Forelimb muscle (tissue), 1 donor: Measurements from ENCODE around the gene HAS3. TPM values are rescaled to one million over a fixed set of nuclear protein-coding genes. Genes with fewer than 3 reads are reported as not detected.
"Not testable (repeated sequence)": the region's sequence is repeated elsewhere in the genome, so short reads cannot be mapped to it uniquely, and the experiment has no call there.

Source experiments
- DNase-seq: peaks from one replicate; pipeline ENCODE4 v3.0.0-alpha.2; 2013; ENCODE audit warnings: low read depth
- polyA plus RNA-seq: library from polyadenylated mRNA; unstranded; fragments of 120-200 nt; gene quantifications from one replicate; pipeline ENCODE4 v1.2.1, GENCODE V29; 2013; ENCODE audit not compliant: insufficient read length

The HAS3 gene, protein sequence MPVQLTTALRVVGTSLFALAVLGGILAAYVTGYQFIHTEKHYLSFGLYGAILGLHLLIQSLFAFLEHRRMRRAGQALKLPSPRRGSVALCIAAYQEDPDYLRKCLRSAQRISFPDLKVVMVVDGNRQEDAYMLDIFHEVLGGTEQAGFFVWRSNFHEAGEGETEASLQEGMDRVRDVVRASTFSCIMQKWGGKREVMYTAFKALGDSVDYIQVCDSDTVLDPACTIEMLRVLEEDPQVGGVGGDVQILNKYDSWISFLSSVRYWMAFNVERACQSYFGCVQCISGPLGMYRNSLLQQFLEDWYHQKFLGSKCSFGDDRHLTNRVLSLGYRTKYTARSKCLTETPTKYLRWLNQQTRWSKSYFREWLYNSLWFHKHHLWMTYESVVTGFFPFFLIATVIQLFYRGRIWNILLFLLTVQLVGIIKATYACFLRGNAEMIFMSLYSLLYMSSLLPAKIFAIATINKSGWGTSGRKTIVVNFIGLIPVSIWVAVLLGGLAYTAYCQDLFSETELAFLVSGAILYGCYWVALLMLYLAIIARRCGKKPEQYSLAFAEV
- 2.2 TPM for polyA plus RNA-seq

DNA sequence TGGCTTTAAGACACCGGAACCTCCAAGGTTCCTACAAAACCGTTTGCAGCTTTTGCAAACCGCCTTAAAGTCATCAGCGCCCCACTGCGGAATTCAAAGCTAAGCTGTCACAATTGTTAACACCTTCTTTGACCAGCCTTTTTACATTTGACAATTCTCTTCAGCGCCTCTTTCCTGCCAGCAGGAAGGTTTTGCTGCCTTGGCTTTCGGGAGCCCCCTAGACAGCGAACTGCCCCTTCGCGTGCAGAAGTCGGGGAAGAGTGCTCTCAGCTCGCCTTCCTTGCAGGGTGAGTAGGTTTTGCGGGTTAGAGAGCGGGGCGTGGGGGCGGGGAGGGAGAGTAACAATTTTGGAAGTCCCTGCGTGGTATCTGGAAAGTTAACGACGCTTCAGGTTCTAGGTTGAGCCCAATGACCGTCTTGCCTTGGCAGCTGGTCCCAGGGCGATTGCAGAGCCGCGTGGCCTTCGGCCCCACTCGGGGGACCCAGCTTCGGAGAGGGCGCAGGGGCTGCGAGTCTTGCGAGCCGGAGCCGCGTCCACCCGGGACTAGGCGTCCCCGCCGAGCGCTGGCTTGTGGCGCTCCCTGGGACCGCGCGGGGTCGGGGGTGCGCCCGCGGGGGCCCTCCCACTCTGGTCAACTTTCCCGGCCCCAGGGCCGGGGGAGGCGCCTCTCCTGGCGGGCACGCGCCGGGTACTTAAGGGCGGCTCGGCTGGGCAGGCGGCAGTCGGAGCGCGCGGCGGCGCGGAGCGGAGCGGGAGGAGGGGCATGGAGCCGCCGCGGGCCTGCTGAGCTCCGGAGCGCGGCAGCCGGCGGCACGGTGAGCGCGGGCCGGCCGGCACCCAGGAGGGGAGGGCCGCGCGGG lies at the start of gene HAS3:
HAS3 (plus strand) TSS at position 153 of the 861 bp plus-strand sequence. CDS start 3,743 bp downstream, outside the sequence.
- DNase-seq: no peak

DNA sequence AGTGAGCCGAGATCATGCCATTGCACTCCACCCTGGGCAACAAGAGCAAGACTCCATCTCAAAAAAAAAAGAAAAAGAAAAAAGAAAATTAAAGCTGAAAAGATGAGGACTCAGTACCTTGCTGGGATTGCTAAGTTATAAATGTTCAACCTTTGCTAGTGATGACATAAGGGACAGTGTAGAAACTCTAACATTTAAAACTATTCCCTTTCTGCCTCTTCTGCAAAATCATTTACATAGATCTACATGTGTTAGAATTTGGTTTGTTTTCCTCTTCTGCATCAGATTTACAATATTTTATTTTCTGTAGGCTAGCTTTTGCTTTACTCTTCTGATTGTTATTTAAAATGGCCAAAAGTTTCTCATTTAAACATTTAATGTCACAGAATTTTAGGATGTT lies 49.5 kb upstream of the HAS3 start:
- DNase-seq: no peak

DNA sequence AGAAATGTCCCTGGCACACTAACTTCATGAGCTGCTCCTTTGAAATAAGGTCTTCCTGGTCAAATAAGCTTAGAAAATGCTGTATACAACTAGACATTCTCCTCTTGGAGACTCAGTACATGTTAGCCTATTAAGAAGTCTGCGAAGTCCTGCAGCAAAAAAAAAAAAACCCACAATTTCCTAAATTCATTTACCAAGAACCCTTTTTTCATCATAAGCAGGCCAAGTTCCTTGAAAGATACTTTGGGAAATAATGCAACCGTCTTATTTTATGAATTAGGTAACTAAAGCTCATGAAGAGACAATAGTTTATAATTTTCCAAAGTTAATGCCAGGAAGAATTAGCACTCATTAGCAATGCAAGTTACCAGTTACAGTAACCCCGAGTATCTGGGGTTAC lies 49.0 kb upstream of the HAS3 start:
- no peak for DNase-seq

DNA sequence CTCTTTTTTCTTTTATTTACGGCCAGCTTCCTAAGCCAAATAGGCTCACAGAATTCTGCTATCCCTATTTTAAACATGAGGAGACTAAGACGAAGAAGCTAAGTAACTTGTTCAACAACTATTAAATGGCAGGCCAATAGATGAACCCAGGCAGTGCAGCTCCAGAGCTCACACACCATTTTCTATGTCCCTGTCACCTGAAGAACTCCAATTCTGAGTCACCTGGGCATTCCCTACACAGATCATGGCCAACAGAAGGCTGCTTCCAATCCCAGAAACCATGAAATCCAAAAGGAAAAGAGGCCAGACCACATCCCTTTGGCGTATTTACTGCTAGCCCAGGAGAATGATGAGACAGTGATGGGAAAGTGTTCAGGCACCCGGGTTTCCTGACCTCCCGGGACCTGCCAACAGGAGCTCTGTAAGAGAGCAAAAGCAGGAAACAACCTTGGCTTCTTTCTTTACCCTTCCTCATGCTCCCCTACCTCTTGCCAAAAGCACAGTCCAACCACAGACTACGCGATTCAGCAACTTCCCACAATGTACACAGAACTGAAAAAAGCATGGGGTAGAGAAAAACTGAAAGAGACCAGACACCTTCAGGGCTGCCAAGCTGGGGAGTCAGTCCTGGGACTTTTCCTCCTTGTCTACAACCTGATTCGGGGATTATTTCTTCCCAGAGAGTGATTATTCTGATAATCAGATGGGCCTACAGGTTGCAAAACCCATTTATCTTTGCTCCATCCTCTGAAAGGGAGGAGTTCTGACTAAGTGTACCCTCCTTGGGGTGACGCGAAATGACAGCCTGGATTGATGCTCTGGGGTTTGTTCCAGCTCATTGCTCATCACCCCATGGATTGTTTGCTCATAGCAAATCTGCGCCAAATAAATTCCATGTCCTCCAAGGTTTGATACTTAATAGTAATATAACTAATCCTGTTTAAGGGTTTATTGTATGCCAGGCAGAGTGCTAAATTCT lies 47.8 kb upstream of the HAS3 start:
- DNase-seq: no peak

DNA sequence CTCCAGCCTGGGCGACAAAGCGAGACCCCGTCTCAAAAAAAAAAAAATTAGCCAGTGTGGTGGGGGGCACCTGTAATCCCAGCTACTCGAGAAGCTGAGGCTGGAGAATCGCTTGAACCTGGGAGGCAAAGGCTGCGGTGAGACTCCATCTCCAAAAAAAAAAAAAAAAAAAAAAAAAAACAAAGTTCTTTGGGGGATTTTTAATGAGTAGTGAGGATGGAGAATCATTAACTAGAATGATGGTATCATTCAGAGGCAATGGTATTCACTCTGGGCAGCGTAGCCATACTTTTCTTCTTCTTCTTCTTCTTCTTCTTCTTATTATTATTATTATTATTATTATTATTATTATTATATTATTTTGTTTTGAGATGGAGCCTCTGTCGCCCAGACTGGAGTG lies 42.0 kb upstream of the HAS3 start:
- not testable (repeated sequence) for DNase-seq

DNA sequence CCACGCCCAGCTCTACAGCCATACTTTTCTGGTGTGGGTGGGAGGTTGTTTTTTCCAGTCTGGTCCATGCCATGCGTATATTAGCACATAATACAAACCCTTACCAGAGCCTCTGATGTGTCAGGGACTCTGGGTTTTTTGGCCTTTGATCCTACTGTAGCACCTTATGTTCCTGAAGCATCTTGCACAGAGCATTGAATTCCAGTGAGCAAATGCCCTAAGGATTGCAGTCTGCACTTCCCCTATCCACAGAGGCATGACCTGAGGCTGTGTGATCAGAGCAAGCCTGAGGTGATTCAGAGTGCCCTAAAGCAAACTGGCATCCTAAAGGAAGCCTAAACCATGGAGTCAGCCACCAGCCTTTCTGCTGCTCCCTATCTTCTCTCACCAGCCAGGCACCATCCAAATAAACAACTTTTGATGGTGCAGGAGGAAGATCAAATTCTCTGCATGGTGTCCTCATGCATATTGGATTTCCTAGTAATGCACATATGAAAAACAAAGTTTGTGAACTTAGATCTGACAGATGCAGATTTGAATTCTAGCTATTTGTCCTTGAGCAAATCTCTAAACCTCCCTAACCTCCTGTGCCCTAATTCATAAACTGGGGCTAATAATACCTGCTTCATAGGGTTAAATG lies 41.2 kb upstream of the HAS3 start:
- DNase-seq: no peak

DNA sequence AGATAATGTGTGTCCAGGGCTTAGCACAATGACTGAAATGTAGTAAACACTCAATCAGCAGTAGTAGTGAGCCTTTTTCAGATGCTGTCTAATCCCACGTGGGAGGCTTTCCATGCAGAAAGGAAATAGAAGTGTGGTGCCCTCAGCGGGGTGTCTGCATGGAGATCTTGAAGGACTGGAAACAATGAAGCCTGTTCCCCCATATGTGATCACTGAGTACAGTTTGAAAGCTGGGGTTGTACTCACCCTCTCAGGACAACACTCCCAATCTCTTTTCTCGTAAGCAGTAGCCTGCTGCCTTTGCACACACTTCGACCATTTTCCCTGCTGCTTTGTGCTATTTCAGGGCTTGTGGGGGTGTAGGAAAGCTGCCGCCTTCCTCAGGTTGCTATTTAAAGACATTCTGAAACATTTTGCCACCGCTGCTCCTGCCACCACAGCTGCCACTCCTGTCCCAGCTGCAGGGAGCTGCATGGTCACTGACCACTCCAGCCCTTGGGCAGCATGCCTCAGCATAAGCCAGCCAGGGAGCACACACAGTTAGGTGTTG lies 40.6 kb upstream of the HAS3 start:
- DNase-seq: no peak

DNA sequence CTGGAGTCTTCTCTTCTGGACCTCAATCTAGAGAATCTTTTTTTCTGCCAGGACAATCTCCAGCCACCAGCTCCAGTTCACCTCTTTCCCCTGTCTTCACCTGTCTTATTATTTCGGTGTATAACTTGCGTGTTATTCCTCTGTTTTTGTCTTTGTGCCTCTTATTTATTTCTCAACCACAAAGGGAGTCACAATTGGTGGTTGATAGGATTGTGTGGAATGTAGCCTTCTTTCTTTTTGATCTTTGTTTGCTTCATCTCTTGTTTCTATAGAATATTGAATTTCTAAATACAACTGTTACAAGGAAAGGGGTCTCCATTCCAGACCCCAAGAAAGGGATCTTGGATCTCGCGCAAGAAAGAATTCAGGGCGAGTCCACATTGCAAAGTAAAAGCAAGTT lies 35.9 kb upstream of the HAS3 start:
- no peak for DNase-seq

DNA sequence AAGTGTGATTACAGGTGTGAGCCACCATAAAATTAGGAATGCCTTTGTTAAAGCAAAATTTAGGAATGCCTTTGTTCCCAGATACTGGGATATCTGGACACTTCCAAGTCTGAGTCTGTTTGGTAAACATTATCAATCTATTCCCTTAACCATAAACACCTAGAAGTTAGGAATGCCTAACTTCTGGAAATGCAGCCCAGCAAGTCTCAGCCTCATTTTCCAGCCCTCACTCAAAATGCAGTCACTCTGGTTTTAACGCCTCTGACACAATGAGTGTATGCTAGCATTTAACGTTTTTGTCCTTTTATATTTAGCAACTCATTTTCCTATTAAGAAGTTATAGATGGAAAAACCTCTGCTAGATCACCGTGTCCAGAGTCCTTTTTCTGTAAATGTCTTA lies 34.4 kb upstream of the HAS3 start:
- no peak for DNase-seq

DNA sequence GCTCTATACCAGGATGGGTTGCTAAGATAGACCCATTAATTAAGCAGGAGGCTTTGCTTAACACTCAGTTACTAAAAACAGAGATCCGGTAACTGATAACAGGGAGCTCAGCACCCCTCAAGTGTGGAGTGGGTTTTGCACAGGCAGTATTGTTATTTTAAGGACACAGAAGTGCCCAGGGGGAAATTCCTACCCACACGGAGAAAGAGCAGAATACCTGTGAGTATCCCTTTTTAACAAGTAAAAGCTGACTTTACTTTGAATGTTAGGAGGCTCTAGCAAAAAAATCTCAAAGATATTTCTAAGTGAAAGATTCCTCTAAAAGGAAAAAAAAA lies 32.8 kb upstream of the HAS3 start:
- DNase-seq: no peak

DNA sequence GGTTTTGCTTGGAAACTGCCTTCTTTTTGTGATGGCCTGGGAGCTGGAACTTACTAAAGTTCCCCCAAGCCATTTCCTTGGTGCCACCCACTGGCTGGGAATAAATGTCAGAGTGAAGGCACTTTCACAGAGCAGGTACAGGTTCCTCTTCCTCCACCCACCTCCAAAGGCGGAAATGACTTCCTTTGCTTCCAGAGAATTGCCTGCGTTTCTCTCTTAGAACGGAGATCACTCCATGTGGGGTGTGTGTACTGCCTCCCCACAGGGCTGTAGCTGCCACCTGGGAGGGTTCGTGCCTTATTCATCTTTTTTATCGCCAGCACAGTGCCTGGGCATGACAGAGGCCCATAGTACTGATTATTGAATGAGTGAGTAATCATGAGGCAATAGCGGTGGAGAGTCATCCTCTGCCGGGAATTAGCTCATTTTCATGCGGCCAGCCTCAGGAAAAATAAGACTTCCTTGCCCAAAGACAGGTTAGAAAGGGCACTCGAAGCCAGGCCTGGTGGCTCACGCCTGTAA lies 32.2 kb upstream of the HAS3 start:
- no peak for DNase-seq

DNA sequence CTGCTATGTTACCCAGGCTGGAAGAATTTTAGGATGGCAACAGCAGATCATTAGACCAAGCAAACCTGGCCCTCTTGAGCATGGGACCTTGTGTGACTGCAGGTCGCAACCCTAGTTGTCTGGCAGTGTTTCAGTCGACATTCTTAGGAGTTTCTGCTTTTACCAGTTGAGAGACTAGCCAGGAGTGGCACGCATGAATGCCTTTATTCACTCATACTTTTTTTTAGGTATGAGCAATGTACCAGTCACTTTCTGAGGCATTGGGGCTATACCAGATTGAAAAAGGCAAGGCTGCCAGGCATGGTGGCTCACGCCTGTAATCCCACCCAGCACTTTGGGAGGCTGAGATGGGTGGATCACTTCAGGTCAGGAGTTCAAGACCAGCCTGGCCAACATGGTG lies 28.2 kb upstream of the HAS3 start:
- no peak for DNase-seq

DNA sequence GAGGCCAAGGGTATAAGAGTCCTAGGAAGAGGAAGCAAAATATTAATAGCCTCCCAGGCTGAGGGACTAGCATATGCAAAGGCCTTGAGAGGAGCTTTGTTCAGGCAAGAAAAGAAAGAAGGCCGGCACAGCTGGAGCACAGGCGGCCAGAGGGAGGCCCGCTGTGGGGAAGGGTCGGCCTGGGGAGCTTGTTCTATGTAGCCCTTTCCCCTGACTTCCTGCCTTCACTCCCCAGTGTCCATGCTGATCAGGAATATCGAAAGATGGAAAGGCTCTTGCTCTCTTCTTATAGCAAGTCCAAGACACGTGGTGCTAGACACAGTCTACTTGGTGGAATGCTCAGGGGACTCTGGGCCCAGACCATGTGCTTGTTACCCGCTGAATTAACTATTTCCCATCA lies 27.4 kb upstream of the HAS3 start:
- DNase-seq: no peak

DNA sequence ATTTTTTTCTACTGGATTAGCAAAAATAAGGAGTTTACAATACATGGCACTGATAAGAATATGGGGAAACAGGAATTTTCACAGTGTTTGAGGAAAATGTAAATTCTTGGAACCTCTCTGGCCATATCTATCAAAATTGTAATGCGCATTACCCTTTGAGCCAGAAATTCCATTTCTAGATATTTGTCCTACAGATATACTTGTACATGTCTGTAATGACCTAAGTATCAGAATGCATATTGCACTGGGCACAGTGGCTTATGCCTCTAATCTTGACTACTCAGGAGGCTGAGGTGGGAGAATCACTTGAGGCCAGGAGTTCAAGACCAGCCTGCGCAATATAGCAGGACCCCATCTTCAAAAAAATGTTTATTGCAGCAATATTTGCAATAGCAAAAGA lies 25.8 kb upstream of the HAS3 start:
- no peak for DNase-seq

DNA sequence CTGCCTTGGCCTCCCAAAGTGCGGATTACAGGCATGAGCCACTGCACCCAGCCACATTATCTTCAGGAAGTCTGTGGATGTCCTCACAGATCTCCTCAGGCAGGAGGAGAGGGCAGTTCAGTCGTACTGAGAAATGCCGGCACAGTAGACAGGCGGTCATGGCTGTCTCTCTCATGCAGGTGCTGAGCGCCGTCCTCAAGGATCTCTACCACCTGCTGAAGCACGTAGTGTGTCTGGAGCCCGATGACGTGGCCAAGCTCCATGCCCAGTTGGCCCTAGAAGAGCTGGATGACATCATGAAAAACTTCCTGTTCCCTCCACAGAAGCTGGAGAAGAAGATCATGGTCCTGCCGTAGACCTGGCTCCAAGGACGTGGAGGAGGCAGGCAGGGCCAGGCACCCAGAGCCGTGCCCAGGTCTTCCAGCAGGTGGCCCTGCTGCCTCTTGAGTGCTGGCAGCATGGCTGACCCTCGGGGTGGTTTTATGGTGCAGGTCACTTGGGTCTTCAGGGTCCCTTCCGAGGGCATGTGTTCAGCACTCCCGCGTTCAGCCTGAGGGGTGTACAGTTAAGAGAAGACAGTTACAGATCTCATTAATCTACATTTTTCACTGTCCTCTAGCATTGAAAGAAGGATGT lies 22.0 kb upstream of the HAS3 start:
- DNase-seq: no peak

DNA sequence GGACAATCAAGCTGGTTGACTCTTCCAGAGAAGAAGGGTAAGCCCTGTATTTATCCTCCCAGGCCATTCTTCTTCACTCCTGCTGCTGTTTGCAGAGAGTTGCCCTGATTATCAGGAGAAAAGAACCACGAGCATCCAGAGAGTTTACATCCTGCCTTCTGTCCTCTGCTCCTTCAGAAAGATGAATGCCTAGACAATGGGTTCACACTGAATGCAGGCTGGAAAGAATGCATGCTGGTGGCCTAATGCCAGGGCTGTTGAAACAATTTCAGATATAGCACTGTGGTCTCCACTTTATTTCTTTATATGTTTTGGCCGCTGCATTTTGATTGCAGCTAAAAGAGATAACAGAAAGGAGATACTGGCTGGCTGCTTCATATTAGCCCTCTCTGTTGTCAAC lies 21.2 kb upstream of the HAS3 start:
- no peak for DNase-seq

DNA sequence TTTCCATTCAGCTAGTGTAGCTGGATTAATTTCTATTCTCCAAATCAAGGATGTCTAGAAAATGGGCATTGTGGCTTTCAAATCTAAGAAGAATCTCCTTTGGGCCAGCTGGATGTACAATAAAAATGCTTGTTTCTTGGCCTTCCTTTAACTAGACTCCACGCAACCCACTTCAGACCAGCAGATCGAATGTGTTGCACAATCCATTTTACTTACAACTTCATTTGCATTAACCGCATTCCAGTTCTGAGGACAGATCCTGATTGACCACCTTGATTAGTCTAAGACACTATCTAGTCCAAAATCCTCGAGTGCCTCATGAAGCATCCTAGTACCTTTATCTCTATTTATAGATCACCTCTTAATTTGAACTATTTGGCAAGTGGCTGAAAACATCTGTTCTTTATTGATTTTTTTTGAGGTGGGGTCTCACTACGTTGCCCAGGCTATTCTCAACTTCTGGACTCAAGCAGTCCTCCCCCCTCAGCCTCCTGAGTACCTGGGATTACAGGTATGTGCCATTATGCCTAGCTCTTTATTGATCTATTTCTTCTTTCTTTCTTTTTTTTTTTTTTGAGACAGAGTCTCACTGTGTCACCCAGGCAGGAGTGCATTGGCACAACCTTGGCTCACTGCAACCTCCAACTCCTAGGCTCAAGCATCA lies 20.3 kb upstream of the HAS3 start:
- DNase-seq: no peak

DNA sequence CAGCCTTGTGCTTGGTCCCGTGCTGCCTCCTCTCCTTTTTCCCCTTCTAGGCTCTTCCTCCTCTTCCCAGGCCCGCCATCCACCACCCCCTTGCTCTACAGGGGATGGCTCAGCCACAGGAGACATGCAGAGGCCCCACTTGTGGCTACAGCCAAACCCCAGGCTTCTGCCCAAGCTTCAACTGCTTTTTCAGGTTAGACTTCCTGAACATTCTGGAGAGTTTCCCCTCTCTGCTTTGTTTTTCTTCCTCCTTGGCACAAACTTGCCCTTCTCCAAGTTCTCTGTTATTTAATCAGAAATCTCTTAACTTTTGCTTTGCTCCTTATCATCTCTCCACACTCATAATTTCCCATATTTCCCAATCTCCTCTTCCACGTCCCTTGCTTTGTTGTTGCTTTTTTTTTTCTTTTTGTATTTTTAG lies 18.3 kb upstream of the HAS3 start:
- no peak for DNase-seq

DNA sequence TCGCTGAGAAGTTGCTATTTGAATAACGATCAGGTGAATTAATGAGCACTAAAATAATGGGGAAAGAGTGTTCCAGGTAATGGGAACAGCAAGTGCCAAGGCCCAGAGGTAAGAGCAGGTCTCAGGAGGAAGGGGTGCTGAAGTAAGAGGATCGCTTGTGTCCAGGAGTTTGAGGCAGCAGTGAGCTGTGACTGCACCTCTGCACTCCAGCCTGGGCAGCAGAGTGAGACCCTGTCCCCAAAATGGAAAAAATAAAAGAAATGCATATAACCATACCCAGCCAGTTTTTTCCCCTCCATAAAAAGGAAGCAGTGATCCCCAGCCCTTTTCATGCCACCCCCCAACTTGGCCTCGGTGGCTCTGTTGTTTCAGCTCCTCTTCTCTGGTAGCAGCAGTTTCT lies 16.8 kb upstream of the HAS3 start:
- DNase-seq: no peak
